Pons (tissue), 1 donor: ENCODE measurements around the gene RGL1.

ENCODE experiments used
- DNase-seq: peaks from one replicate; pipeline ENCODE4 v3.0.0-alpha.2; 2016; ENCODE audit warnings: low spot score

RGL1 gene

GRCh38 chr1:183869664-183870063, 64.7 kb downstream of the RGL1 start:
- no peak for DNase-seq

DNA sequence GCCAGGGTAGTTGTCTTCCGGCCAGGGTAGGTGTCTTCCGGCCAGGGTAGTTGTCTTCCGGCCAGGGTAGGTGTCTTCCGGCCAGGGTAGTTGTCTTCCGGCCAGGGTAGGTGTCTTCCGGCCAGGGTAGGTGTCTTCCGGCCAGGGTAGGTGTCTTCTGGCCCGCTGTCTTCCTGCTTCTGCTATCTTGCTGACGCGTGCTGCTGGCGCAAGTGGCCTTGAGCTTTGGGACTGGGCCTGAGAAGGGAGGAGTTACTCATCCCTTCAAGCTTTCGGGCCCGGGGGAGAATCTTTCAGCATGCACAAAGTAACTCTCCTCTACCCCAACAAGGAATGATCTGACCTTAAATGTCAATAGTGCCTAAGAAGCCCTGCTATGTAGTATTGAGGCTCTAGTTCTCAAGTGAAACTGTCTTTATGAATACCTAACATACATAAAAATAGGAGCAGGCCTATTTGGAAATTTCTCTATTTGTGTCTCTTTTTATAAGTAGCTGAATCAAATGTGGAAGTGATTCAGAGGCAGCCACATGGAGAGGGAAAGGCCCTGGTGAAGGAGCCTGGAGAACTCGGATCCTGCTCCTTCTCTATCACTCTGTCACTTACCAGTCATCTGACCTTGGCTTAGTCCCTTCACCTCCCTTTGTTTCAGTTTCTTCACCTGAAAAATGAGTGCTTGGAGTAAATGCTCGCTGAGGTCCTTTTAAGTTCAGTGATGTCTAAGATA, 65.6 kb downstream of the RGL1 start:
- no peak for DNase-seq

GRCh38 chr1:183871142-183871541, 66.2 kb downstream of the RGL1 start:
- DNase-seq, result peak; percentile 97

DNA sequence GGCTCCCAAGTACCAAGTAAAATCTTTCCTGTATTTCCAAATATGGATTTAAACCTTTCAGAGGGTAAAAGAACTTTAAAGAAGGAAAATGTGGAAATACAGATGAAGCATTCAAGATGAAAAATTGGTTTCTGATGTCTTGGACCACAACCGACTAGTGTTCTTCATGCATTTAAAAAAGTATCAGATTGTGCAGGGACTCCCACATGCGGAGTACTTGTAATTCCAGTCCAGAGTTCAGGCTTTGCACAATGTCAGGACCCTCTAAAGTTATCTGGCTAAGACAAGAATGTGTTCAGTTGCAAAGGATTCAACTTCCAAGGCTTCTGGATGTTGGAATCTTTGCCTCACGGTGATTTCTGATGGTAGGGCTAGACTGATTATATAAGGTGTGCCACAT, 66.7 kb downstream of the RGL1 start:
- DNase-seq, result peak; percentile 69

DNA sequence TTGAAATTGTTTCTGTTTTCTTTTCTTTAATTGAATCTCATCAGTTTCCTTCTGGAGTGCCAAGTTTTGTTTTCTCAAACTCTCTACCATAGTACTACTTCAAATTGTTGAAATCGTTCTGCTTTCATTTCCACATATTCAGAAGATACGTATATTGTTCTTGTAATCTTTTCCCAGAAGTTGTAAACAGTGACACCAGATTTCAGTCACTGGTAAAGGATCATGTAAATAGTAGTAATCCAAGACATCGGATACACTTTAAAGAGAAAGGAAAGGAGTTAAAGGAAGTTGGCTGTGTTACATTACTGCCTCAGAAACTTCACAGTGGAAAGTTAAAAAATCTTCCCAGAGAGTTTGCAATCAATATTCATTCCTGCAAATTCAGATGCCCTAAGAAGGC, 67.5 kb downstream of the RGL1 start:
- DNase-seq, result peak; percentile 59

DNA sequence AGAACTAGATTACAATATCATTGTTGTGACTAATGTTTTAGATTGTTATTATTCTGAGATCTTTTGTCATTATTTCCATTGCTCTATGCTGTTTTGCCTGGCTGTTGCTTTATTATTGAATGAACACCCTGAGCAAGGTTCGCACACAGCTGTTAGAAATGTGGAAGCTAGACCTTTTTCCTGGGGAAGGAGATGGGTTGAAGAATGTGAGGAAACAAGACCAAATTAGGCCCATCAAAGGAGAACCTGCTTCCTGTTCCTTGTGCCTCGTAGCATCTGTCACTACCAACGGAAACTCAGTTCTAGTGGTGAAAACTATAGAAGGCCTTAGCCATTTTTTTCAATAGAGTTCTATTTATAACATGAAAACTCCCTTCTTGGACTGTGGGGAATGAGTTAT, 68.7 kb downstream of the RGL1 start:
- peak; percentile 55 for DNase-seq

GRCh38 chr1:183876309-183876708, 71.4 kb downstream of the RGL1 start:
- no peak for DNase-seq

- peak; percentile 89 for DNase-seq
Measured at GRCh38 chr1:183877053-183877720, 72.3 kb downstream of the RGL1 start.

DNA sequence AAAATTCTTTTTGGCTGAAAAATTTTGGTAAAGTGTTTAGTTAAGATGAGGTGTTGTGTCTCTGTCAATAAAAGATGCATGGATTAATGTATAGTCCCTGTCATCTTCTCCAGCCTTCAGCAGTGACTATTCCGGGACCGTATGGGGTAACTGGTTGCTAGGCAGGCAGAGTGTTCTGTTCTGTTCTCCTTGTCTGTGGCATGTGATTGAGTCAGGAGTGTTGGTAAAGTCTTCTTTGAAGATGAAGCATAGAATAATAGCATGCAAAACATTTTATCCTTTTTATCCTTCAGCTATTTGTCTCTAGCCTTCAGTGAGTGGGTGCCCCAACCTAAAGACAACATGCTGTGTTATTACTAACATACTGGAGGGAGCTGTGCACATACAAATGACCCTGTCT, 74.6 kb downstream of the RGL1 start:
- DNase-seq, result no peak

DNA sequence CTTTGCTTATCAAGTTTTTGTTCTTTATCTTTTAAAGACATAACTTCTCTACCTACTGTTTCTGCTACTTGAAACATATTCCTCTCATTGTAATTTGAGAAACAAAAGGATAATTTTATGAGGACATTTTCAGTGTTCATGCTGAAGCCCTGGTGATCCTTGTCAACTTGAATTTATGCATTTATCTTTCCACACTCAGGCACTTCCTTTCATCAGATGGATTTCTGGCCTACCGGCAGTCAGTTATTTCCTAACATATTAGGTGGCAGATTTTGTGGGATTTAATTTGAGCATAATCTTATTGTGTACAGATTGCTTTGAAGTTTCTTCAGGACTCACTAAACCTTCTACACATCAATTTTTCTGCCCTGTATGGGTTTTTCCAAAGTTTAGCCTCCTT, 75.0 kb downstream of the RGL1 start:
- DNase-seq, result no peak

DNA sequence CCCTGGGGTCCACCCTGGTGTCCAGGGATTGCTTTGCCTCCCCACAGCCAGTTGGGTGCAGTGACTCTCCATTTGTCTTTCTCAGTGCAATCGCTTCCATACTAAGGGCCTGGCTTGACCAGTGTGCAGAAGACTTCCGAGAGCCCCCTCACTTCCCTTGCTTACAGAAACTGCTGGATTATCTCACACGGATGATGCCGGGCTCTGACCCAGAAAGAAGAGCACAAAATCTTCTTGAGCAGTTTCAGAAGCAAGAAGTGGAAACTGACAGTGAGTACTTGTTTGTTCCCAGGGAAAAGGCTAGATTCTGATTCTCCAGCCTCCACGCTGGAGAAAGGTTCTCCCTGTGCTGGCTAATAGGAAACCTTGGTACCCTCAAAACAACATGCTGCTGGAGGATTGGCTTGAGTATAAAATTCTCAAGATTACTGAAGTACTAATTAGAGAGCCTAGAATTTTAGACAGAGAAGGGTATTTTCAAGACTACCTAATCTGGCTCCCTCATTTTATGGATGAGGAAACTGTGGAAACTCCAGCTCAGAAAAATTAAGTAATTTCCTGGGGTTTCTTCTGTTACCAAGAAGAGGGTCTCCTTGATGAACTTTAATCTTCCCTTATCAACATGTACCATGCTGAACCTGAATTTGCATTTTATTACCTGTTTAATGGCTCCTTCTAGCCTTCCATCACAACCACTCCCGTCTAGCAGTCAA, 75.8 kb downstream of the RGL1 start:
- DNase-seq, result no peak

GRCh38 chr1:183881387-183882131, 76.6 kb downstream of the RGL1 start:
- DNase-seq, result no peak

- no peak for DNase-seq
Measured at GRCh38 chr1:183882335-183883167, 77.6 kb downstream of the RGL1 start.

- no peak for DNase-seq
Measured at GRCh38 chr1:183883623-183884022, 78.7 kb downstream of the RGL1 start.

DNA sequence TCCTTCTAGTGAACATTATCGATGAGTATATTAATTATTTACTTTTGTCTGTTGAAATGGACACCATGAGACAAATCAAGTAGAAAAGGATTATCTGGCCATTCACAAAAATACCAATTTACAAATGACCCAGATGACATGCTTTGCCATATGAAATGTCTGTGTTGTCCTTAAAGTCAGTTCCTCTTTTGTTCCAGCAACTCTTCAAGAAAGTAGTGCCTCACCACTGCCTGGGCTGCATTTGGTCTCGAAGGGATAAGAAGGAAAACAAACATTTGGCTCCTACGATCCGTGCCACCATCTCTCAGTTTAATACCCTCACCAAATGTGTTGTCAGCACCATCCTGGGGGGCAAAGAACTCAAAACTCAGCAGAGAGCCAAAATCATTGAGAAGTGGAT, 79.6 kb downstream of the RGL1 start:
- no peak for DNase-seq

DNA sequence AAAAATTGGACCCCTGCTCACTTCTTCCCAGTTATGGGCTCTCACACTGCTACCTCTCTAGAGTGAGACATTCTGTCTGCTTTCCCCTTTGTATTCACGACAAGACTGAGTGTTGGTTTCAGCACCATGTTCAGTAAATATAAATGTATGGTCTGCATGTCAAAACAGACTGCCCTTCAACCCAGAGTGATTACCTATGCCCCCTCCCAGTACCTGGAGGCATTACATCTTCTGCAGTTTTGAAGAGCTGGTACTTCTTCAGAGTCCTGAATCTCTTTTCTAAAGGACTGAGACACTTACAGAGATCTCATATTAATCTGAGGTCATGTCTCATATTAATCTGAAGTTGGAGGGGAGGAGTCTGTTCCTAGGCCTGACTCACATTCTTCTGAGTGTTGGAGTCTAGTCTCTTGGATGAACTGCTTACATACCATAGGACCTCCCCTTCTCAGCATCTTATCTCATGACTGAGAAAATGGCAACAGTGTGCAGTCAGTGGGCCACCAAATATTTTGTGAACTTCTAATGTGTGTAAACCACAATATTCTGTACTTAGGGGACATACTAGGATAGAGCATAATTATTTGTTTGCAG, 80.3 kb downstream of the RGL1 start:
- no peak for DNase-seq

DNA sequence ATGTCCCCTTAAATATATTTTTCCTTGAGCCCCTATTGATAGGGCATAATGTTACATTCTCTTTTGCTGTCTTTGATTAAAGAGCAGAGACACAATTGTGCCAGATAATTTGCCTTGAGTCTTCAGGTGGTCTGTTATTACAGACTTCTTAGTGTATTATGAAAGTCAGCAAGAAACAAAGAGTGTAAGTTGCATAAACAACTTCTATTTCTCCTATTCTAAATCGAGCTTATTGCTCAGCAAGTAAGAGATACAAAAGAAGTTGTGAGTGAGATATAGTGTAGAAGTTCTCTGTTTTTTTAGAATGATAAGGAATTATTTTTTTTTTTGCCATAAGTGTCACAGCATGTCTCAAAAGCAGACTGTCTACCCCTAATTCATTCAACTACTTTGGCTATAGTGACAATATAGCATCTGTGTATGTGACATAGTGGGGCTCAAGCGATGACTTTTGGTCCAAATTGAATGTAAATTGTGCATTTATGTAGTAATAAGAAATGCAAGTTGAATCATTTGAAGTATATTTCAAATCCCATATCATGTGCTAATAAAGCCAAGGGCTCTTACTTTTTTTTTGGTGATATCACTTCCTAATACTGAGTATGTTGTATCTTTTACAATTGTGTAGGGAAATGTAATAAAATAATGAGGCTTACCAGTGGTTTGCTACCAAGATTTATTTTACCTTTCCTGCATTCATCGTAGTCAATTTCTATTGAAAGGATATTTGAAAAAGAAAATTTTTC, 81.3 kb downstream of the RGL1 start:
- DNase-seq, result no peak

DNA sequence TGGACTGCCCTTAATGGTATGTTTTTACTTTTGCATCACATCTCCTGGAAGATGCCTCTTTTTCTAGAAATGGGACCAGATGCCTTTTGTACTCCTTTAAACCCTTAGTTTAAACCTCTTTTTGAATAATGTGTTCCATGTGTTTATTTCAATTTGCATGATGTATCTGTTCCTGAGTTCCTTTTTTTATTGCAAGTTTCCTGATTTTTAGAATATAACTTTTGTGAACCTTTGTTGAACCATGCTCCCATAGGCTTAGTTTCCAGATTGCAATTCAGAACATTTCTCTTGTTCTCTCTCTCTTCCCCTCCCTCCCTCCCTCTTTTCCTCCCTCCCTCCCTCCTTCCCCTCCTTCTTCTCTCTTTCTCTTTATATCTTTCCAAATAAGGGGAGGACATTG, 81.9 kb downstream of the RGL1 start:
- DNase-seq, result no peak

GRCh38 chr1:183887826-183888819, 83.2 kb downstream of the RGL1 start:
- DNase-seq, result no peak
